HEK293 (cell line): ENCODE data around the gene ATP13A4.

Source experiments
- CTCF ChIP-seq: fragments of 450-650 bp; formaldehyde crosslinking; IDR thresholded peaks from 2 replicates; pipeline ENCODE4 v1.5.1; 2016; ENCODE audit warnings: missing biosample characterization, missing genetic modification characterization
- HOXA7 ChIP-seq: sonication (generic); formaldehyde crosslinking; IDR thresholded peaks from 2 replicates; pipeline ENCODE4 v1.8.1; 2022; ENCODE audit warnings: missing genetic modification reagents, borderline replicate concordance
- REST ChIP-seq: fragments of 450-650 bp; formaldehyde crosslinking; IDR thresholded peaks from 2 replicates; pipeline ENCODE4 v1.5.1; 2016; ENCODE audit warnings: missing biosample characterization, missing genetic modification characterization
- TCF7L2 ChIP-seq: IDR thresholded peaks from 2 replicates; pipeline ENCODE4 v1.6.1; 2011; ENCODE audit warnings: low read depth, mild to moderate bottlenecking, inconsistent platforms, low read length, moderate library complexity, borderline replicate concordance
- YY1 ChIP-seq: fragments of 450-650 bp; formaldehyde crosslinking; IDR thresholded peaks from 2 replicates; pipeline ENCODE4 v1.5.1; 2018; ENCODE audit warnings: missing biosample characterization, missing genetic modification characterization
- ZNF24 ChIP-seq: fragments of 450-650 bp; formaldehyde crosslinking; IDR thresholded peaks from 2 replicates; pipeline ENCODE4 v1.5.1; 2016; ENCODE audit warnings: missing biosample characterization, missing genetic modification characterization
- ZNF274 ChIP-seq, 2 experiments: fragments of 200-500 bp in 1 of 2; fragments of 450-650 bp in 1 of 2; sonication (Bioruptor generic) in 1 of 2; formaldehyde crosslinking in 1 of 2; IDR thresholded peaks; 2 replicates each; pipeline versions ENCODE4 v1.5.1 to v1.6.1; 2014 to 2016; ENCODE audit warnings: borderline replicate concordance in 1 of 2, inconsistent platforms in 1 of 2, low read length in 1 of 2, missing biosample characterization in 1 of 2, missing genetic modification characterization in 1 of 2
- ZNF707 ChIP-seq: fragments of 450-650 bp; formaldehyde crosslinking; IDR thresholded peaks from 2 replicates; pipeline ENCODE4 v1.5.1; 2016; ENCODE audit warnings: missing biosample characterization, missing genetic modification characterization
- TF ChIP-seq, protein P1 (sequence below): fragments of 450-650 bp; formaldehyde crosslinking; IDR thresholded peaks from 2 replicates; pipeline ENCODE4 v1.5.1; 2016; ENCODE audit warnings: missing biosample characterization, missing genetic modification characterization
- TF ChIP-seq, protein P2 (sequence below): fragments of 450-650 bp; formaldehyde crosslinking; IDR thresholded peaks from 2 replicates; pipeline ENCODE4 v1.5.1; 2016; ENCODE audit warnings: missing biosample characterization, missing genetic modification characterization, low read depth

- TF ChIP-seq CTCF (tag by site-specific recombination) (no peak), REST (tag by site-specific recombination) (no peak), TCF7L2 (no peak), HOXA7 (no peak), ZNF707 (no peak), ZNF274 (IDR thresholded peaks at IDR 0.05; ENCODE audit: low read length) (no peak), ZNF274 (tag by site-specific recombination; IDR thresholded peaks at IDR 0.05; ENCODE audit: borderline replicate concordance) (no peak), YY1 (tag by site-specific recombination) (no peak), ZNF24 (no peak)
- TF ChIP-seq, protein P1, sequence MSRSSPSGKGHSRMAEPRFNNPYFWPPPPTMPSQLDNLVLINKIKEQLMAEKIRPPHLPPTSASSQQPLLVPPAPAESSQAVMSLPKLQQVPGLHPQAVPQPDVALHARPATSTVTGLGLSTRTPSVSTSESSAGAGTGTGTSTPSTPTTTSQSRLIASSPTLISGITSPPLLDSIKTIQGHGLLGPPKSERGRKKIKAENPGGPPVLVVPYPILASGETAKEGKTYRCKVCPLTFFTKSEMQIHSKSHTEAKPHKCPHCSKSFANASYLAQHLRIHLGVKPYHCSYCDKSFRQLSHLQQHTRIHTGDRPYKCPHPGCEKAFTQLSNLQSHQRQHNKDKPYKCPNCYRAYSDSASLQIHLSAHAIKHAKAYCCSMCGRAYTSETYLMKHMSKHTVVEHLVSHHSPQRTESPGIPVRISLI, result no peak
- TF ChIP-seq, protein P2, sequence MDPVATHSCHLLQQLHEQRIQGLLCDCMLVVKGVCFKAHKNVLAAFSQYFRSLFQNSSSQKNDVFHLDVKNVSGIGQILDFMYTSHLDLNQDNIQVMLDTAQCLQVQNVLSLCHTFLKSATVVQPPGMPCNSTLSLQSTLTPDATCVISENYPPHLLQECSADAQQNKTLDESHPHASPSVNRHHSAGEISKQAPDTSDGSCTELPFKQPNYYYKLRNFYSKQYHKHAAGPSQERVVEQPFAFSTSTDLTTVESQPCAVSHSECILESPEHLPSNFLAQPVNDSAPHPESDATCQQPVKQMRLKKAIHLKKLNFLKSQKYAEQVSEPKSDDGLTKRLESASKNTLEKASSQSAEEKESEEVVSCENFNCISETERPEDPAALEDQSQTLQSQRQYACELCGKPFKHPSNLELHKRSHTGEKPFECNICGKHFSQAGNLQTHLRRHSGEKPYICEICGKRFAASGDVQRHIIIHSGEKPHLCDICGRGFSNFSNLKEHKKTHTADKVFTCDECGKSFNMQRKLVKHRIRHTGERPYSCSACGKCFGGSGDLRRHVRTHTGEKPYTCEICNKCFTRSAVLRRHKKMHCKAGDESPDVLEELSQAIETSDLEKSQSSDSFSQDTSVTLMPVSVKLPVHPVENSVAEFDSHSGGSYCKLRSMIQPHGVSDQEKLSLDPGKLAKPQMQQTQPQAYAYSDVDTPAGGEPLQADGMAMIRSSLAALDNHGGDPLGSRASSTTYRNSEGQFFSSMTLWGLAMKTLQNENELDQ (tag by site-specific recombination), result no peak
Measured at GRCh38 chr3:193545304-193545703, 9.4 kb downstream of the ATP13A4 start.
